ENCODE results near the gene GTF3C1.

GTF3C1 gene

DNA sequence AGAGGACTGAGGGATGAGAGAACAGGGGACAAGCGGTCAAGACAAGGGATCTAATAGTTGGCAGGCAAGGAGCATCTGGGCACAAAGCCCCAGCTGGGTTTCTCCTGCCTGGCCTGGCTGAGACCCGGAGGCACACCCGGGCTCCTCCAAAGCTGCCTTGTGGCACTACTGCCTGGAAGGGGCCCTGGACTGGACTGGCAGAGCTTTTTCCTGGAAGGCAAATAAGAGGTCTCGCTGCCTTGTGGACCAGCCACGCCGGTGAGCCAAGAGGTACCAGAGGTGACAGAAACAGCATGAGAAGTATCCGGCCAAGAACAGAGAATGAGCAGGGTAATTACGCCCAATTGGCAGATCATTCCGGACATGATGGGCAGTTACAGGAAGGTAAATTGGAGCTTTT, 64.6 kb downstream of the GTF3C1 start:
- DNase-seq (ENCODE audit: low read depth in 2 of 2): no peak

DNA sequence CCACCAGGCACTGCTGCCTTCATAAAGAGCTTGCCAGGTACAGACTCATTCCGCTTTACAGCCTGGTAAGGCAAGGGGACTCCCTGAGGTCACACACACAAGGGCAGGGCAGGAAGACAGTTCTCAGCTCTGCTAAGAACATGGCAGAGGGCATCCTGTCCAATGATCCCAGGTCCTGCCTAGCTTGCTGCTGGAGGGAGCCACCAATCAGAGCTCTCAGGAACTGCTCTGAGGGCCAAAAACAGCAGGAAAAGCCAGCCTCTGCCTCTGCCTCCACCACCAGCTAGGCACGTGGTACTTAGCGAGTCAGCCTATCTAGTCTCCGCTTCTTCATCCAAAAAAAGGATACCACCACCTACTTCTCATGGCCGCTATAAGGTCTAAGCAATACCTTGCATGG, 66.1 kb downstream of the GTF3C1 start:
- DNase-seq (ENCODE audit: low read depth in 2 of 2): no peak

DNA sequence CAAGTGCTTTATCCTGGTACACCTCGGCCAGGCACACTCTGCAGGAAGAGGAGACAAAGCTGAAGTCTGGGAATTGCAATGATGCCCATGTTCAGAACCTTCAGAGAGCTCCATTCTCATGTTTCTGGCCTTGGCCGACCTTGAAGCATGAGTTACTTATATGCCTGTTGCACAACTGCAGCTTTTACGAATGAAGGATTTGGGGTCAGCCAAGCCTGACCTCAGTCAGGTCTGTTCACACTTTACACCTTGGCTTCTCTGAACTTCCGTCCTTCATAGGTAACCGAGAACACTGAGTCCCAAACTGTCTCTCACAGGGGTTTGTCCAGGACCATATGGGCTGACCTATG, 66.7 kb downstream of the GTF3C1 start:
- no peak for DNase-seq (ENCODE audit: low read depth in 2 of 2)

DNA sequence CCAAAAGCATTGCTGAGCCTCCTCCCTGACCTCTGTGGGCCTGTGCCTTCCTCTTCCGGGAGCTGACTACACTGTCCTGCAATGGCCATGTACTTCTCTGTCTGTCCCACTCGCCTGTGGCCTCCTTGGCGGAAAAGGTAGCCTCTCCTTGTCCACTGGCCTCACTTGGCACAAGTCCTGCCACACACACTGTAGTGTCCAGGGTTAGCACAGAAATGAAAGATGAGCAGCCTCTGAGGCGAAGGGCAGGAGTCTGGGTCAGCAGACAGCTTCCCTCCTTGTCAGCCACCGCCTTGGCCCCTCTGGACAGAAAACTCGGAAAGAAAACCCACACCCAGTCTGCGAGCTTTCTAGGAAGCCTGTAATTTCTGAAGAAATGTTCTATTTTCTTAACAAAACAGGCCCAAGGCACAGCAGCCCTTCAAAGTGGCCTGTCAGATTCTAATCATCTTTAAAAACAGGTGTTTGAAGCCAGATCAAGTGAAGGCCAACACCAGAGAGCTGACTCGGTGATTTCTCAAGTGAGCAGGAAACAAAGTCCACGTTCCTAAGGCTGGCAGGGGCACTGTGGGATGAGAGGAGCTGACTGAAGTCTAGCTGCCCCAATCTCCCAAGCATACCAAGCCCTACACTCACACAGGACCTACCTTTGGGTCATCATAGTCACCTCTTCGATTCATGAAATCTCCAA, 67.2 kb downstream of the GTF3C1 start:
- DNase-seq (ENCODE audit: low read depth in 2 of 2): no peak

DNA sequence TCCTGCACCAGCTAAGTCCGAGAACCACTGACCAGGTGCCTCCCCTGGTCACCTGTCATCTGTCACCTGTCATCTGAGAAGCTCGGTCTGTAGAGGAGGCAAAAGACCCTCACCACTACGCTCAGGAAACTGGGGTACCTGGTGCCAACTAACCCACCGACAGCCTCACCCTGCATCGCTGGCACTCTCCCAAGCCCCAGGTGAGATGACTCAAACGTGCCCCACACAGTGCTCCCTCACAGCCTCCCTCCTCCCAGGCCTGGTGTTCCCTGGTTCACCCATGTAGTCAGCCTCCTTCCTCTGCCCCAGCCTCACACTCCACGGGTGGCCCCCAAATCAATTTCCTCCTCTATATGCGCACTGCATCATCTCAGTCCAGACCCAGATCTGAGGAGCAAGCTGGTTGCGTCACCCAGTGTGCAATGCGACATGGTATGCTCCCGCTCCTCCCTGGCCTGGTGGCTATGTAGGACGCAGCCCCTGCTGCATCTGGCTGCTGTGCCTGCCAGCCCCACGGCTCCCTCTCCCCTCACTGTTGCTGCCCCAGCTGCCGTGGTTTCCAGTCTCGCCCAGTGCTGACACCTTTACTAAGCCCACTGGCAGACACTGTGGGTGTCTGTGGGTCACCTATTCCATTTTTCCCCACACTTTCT, 68.3 kb downstream of the GTF3C1 start:
- DNase-seq (ENCODE audit: low read depth in 2 of 2): no peak

DNA sequence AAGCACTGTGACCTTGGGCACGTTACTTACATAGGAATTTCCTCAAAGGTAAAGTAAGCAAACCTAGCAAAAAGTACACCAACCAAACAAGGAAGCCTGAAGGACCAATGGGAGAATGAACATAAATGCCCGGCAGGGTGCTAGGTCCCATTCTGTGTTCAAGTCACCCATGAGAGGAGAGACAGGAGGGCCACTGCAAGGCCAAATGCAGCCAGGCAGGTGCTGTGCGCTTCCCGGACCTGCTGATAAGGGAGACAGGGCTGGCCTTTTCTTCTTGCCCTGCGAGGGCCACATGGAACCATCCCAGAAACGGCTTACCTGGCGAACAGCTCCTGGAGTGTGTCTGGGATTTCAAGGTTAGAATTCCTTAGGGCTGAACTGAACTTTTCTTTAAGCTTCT, 69.0 kb downstream of the GTF3C1 start:
- no peak for DNase-seq (ENCODE audit: low read depth in 2 of 2)

DNA sequence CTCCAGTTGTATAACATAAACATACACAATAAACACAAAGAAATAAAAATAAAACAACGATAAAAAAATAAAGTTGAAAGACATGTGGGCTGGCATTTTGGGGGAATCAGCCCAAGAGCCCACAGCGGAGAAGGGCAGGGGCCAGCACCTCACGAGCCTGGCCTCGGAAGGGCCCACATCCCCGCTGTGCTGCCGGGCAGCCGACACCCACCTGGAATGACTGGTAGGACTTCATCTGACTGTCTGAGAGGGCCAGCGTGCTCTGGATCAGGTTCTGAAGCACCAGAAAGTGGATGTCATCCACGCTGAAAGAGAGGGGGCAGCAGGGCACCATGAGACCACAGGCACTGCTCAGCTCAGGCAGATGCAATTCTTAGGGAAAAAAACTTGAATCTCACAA, 73.5 kb downstream of the GTF3C1 start:
- no peak for DNase-seq (ENCODE audit: low read depth in 2 of 2)

DNA sequence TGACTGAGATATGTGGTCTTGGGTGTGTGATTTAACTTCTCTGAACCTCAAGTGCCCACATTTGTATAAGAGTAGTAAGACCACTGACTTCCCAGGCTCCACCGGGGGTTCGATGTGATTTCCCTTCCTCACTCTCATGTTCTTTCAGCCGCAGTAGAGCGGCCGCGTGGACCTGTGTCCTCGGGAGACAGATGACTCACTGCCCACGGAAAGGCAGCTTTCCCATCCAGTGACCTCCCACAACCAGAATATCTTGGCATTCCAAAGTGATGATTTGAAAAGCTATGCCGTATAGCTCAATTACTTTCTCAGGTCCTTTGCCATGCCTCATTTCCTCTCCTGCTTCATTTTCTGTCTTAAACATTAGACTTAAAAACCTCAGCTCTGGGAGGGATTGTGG, 74.2 kb downstream of the GTF3C1 start:
- no peak for DNase-seq (ENCODE audit: low read depth in 2 of 2)

DNA sequence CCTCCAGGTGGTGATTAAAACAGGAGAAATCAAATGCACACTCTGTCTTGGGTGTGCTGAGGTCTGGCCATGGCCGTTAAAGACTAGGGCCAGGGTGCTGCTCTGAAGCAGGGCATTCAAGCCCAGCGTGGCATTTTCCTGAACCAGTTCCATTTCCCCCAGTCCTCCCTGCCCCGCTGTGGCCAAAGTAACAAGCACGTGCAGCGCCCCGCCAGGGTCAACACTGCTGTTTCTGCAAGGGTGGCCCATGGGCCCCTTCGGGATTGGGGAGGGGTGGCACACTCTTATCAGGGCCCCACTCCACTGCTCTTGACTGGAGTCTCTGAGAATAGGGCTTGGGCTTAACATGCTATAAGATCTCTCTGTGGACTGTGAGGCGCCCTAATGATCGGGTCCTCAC, 74.8 kb downstream of the GTF3C1 start:
- no peak for DNase-seq (ENCODE audit: low read depth in 2 of 2)

DNA sequence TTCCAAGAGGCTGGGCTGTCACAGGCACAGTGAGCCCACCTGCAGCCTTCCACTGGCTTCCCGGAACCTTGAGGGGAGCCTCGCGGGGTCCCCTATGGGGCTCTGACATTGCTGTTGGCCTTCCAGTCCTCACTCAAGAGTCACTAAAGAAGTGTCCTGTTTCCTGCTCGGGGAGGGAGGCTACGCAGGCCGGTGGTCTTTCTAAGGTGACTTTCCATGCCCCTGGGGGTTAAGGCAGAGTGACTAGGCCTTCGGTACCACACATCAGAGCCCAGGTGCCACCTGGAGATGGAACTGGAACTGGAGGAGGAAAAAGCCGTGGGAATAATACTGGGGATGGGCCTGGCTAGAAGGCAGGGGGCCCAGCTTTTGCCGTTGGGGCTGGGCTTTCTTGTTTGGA, 75.7 kb downstream of the GTF3C1 start:
- DNase-seq (ENCODE audit: low read depth in 2 of 2): no peak

DNA sequence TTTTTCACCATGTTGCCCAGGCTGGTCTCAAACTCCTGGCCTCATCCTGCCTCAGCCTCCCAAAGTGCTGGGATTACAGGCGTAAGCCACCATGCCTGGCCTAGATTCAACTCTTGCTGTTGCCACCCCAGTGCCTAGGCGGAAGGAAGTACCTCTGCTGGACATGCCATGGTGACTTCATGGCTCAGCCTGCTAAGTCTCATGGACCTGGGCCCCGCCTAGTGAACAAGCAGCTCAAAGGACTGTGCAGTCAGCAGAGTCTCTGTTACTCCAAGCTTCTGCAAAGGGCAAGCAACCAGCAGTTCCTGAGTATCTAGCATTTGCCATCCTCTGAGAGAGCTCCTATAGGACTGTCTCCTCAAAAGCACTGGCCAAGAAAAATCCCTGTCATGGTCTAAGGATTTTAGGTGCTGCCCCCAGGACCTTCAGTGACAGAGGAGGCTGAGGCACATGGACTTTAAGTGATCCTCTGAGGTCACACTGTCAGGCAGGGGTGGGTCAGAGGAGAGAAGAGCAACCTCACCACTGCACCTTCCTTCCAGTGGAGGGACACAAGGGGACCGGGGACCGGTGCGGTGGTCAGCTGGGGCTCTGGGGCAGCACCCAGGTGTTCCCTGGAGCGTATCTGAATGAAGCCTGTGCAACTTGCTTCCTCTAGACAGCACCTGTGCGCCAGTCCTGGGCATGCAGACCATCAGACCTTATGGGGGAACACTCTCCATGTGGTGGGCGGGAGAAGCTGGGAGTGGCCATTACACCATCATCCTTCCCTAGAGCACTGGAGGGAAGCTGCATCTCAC, 76.4 kb downstream of the GTF3C1 start:
- DNase-seq (ENCODE audit: low read depth in 2 of 2): no peak

DNA sequence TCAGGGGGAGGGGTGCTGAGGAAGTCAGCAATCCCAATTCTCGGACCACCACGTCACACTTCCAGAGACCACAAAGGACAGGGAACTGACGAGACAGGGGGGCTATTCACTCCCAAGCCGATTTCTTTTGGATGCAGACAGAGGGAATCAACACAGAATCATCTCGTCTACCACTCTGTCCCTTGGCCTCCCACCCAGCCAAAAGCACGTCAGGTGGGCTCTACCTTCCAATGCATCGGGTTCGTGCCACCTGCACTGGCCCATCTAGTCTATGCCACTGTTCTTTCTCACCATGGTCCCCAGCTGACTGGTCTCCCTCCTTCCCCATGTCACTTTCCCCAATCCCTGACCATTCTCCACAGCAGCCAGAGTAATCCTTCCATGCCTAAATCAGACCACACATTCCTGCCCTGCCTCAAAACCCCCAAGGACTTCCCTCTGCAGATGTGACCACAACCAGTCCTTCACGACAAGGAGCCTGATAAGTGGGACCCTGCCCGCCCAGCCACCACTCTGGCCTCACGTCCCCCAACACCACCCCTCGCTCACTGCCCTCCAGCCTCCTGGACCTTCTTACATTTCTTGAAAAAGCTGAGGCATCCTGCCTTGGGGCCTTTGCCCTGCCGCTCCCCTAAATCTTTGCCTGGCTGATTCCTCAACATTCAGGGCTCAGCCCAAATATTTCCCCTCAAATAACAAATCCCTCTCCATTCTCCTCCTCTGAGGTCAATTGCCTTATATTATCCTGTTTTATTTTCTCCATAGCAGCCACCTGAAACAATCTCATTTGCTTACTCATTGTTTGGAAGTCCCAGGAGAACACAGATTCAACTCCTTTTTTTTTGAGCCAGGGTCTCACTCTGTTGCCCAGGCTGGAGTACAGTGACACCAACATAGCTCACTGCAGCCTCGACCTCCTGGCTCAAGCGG, 77.4 kb downstream of the GTF3C1 start:
- DNase-seq (ENCODE audit: low read depth in 2 of 2): no peak

DNA sequence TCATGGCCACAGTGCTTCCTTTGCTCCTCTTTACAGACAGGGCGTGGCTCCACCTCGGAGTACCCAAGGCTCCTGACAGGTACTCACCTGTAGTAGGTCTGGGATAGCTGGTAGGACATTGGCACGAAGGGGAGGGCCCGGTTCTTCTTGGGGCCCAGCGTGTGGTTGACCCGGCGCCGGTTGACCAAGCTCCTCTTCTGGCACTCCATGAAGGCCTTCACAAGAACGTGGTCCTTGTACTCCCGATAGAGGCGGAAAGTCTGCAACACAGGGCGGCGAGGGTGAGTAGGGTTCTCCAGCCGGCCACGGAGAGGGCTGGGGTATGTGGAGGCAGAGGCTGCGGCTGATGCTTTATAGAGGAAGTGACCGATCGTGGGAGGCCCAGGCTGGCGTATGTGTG, 78.1 kb downstream of the GTF3C1 start:
- DNase-seq (ENCODE audit: low read depth in 2 of 2): no peak

DNA sequence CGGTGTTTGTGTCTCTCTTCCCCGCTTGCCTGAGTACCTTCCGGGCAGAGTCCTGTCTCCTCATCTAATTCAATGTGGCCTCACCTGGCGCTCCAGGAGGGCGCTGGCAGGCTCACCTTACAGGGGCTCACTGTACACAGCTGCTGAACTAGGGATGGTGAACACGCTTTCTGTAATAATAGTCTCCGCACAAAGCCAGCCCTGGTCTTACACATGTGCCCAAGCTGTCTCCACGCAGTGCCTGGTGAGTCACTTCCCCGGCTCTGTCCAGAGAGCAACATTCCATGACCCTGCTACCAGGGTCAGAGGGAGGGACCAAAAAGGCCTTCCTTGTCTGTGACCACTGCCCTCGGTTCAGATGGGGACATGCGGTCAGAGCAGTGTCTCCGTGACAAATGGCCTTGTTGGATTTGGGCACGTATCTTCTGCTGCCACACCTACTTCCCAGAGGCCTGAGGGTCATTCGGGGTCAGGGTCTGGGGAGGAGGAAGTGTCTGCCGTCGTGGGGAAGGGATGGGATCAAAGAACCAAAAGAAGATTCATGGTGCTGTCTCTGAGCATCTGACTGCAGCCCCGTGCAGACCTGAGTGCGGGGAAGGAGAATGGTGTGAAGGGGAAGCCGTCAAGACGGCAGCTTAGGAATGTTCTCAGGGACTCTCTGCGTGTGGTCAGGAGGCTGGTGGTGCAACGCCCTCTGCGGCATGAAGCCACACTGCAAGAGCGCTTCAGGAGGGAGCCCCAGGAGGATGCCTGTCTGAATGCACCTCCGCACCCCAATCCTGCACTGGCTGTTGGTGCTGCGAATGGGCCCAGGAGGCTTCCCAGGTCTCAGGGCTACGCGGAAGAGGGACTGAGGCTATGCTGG, 78.9 kb downstream of the GTF3C1 start:
- DNase-seq (ENCODE audit: low read depth in 2 of 2): no peak

DNA sequence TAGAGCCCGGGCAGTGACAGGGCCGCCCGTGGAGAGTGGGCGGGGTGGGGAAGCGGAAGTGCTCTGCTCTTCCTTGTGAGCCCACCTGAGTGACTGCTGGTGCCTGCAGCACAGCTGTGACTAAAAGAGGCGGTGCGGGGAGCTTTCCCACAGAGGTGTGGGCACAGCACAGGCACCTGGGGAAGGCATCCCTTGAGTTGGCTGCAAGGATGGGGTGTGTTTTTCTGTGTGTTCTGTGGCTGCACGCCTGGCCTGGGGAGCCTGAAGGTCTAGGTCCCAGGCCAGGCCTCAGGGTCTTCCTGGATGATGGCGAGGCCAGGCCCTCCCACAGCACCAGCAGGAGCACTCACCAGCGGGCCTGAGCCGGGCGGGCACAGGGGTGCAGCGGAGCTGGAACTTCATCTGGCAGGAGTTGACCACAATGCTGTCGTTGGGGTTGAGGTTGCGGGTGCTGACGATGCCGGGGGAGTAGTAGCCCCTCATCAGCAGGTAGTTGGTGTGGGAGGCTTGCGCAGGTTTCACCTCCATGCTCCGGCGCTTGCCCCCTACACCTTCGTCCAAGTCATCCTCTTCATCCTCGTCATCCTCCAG, 80.7 kb downstream of the GTF3C1 start:
- DNase-seq (ENCODE audit: low read depth in 2 of 2): no peak

DNA sequence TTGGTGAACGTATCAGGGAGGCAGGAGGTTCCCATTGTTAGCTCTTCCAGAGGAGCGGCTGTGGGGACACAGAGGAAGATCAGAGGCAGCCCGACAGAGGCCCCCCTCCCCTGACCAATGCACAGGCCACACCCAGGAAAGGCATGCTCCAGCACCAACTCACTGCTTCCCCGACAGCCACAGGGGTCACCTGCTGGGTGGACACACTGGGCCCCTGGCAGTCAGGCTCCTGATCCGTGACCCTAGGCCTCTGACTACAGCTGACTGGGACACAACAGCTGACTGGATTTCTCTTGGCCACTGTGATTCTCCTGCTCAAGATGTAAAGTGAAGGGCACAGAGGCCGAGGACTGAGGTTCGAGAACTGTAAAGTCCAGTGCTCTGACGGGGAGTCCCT, 84.2 kb downstream of the GTF3C1 start:
- DNase-seq (ENCODE audit: low read depth in 2 of 2): no peak

DNA sequence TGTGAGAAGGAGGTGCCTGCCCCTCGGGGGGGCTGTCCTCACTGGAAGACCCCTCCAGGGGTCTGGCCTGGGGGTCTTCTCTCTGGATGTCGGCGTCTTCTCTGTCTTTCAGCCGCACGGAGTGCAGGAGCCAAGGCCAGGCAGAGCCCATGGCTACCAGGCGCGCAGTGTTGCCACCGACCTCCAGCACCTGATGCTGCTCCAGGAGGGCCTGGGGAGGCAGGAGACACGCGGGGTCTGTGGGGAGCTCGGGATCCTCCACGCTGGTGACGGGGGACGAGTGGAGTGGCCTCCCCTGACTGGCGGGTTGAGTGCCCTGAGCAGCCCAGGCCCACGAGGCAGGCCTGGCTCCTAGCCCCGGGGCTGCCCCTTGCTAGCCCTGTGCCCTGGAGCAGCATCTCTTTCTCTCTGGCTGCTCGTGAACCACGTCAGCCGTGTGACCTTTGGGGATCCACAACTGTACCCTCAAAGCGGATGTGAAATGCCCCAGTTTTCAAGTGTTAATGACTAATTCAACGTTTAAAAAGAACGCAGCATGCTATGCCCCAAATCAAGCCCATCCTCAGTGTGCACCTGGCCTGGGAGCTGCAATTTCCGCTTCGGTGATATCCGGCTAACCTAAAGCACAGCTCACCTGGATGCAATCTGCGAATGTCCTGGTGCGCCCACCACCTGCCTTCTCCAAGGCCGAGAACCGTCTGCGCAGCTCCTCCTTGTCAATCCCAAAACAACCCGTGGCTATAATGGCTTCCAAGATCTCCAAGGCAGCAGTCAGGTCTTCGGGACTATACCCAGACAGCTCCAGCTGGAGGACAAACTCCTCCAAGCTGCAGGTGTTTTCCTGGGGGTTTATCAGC, 84.9 kb downstream of the GTF3C1 start:
- DNase-seq (ENCODE audit: low read depth in 2 of 2): no peak

DNA sequence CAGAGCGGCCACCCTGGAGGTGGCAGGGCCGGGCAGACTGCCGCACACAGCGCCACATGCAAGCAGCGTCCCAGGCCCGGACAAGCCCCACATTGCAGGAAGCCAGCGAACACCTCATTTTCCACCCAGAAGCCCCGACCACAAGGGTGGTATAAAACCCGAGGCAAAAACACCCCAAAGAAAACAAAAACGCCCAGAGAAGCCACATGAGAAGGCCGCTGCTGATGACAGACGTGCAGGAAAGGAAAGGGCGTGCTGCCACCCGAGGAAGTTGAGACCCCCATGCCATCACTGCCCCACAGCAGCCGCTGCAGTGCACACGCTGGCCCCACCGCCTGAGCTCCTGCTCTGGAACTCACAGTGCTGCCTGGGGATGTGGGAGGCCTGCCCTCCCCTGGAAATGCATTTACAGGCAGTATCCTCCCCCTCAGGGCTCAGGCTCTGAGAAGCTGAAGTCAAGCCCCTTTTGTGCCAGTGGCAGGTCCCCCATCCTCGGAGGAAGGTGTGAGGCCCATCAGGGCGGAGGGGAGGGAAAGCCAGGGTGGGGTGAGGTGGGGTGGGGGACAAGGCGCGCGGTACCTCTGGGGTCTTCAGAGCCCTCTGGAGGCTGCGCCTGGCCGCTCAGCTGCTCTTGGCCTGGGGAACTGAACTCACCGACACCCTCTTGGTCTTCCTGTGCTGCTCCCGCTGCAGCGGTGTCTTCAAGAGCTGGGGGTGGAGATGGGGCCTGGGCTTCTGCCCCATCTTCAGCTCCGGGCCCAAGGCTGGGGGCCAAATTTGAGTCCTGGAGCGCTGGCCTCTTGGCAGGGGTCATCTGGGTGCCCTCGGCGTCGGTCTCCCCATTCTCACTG, 85.7 kb downstream of the GTF3C1 start:
- DNase-seq (ENCODE audit: low read depth in 2 of 2): no peak
